Duodenal mucosa (tissue), 2 donors: ENCODE data around the gene ZDHHC14.
"Not testable (repeated sequence)": the region's sequence is repeated elsewhere in the genome, so short reads cannot be mapped to it uniquely, and the experiment has no call there.

Experiments
- H3K27ac ChIP-seq: one replicate; pipeline ENCODE4 v1.7.0; 2013; ENCODE audit warnings: low read depth, low read length
- H3K27me3 ChIP-seq, 2 donors: one replicate each; pipeline ENCODE4 v1.7.0; 2013; ENCODE audit warnings: low read length in 2 of 2, control low read depth in 1 of 2; ENCODE audit not compliant: insufficient read depth in 2 of 2, control insufficient read depth in 1 of 2
- H3K36me3 ChIP-seq, 2 donors: one replicate each; pipeline ENCODE4 v1.7.0; 2013; ENCODE audit warnings: low read length in 2 of 2, control low read depth in 1 of 2; ENCODE audit not compliant: insufficient read depth in 2 of 2, control insufficient read depth in 1 of 2
- H3K4me1 ChIP-seq, 2 donors: one replicate each; pipeline ENCODE4 v1.7.0; 2013; ENCODE audit warnings: low read length in 2 of 2, control low read depth in 1 of 2; ENCODE audit not compliant: insufficient read depth in 2 of 2, control insufficient read depth in 1 of 2
- H3K4me3 ChIP-seq, 2 donors: one replicate each; pipeline ENCODE4 v1.7.0; 2013; ENCODE audit warnings: low read length in 2 of 2, low read depth in 1 of 2
- H3K9ac ChIP-seq, 2 donors: one replicate each; pipeline ENCODE4 v1.7.0; 2013; ENCODE audit warnings: low read length in 2 of 2, low read depth in 1 of 2
- H3K9me3 ChIP-seq, 2 donors: one replicate each; pipeline ENCODE4 v1.7.0; 2013; ENCODE audit warnings: low read length in 2 of 2, control low read depth in 1 of 2; ENCODE audit not compliant: control insufficient read depth in 1 of 2

The ZDHHC14 gene

GRCh38 chr6:157574851-157575424 lies 193.9 kb downstream of the ZDHHC14 start:
- no peak overlapping the region for H3K27ac ChIP-seq
- no peak overlapping the region for H3K4me3 ChIP-seq
- no peaks in the 10 kb centered on the region for H3K36me3 ChIP-seq
- no peaks in the 10 kb centered on the region for H3K9me3 ChIP-seq
- H3K9ac ChIP-seq, result no peak overlapping the region
- no peaks in the 10 kb centered on the region for H3K27me3 ChIP-seq
- peaks cover 3 to 7% of the 10 kb centered on the region in 2 donors for H3K4me1 ChIP-seq

DNA sequence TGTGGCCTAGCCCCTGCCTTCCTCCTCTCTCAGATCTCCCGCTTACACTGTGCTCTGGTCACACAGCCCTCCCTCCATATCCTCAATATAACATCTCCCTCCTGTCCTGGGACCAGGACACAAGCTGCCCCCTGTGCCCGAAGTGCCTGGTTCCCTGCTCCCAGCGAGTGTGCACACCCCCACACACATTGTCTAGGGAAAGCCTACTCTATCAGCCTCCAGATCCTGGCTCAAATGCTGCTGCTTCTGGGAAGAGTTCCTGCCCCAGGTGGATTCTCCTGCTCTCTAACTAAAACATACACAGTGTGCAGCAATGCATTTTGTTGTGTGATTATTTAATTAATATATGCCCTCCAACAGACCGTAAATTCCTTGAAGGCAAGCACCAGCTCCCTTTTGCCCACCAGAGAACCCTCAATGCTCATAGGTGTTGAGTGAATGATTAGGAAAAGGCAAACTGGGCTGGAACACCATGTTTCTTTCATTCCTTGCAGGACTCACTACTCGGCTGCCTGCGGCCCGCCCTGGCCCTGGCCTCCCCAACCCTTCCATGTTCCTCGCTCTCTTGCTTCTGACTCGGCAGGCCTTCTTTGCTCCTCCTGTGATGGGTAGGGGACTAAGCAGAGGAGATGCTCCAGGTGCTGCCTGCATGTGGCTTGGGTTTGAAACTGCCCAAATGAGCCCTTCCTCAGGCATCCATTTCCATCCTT lies 194.6 kb downstream of the ZDHHC14 start:
- H3K27ac ChIP-seq, result no peak overlapping the region

GRCh38 chr6:157576991-157577390 lies 196.0 kb downstream of the ZDHHC14 start:
- not testable (repeated sequence) for H3K9ac ChIP-seq, H3K4me1 ChIP-seq, H3K27me3 ChIP-seq, H3K27ac ChIP-seq, H3K36me3 ChIP-seq, H3K4me3 ChIP-seq, H3K9me3 ChIP-seq

More for the DNA sequence above, 194.6 kb downstream of the ZDHHC14 start:
- Histone ChIP-seq H3K4me3 (no peak overlapping the region), H3K27me3 (no peaks in the 10 kb centered on the region), H3K9ac (no peak overlapping the region), H3K4me1 (peaks cover 0 to 7% of the 10 kb centered on the region in 2 donors), H3K9me3 (no peaks in the 10 kb centered on the region), H3K36me3 (no peaks in the 10 kb centered on the region)

DNA sequence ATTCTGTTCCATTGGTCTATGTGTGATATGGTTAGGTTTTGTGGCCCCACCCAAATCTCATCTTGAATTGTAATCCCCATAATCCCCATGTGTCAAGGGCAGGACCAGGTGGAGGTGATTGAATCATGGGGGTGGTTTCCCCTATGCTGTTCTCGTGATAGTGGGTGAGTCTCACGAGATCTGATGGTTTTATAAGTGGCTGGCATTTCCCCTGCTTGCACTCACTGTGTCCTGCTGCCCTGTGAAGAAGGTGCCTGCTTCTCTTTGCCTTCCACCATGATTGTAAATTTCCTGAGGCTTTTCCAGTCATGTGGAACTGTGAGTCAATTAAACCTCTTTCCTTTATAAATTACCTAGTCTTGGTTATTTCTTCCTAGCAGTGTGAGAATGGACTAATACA lies 197.5 kb downstream of the ZDHHC14 start:
- not testable (repeated sequence) for H3K9ac ChIP-seq, H3K4me3 ChIP-seq, H3K27ac ChIP-seq, H3K4me1 ChIP-seq, H3K27me3 ChIP-seq, H3K9me3 ChIP-seq, H3K36me3 ChIP-seq

DNA sequence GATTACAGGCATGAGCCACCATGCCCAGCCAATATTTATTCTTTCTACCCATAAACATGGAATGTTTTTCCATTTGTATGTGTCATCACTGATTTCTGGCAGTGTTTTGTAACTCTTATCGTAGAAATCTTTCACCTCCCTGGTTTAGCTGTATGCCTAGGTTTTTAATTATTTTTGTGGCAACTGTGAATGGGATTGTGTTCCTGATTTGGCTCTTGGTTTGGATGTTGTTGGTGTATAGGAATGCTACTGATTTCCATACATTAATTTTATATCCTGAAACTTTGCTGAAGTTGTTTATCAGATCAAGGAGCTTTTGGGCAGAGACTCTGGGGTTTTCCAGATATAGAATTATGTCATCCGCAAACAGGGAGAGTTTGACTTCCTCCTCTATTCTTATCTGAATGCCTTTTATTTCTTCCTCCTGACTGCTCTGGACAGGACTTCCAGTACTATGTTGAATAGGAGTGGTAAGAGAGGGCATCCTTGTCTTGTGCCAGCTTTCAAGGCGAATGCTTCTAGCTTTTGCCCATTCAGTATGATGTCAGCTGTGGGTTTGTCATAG lies 198.6 kb downstream of the ZDHHC14 start:
- Histone ChIP-seq H3K9ac (no peak overlapping the region), H3K4me3 (no peak overlapping the region), H3K4me1 (no peaks in the 10 kb centered on the region), H3K27ac (no peak overlapping the region), H3K9me3 (peaks cover 0 to 8% of the 10 kb centered on the region in 2 donors), H3K27me3 (no peaks in the 10 kb centered on the region), H3K36me3 (no peaks in the 10 kb centered on the region)

- Histone ChIP-seq H3K9me3 (peaks cover 0 to 9% of the 10 kb centered on the region in 2 donors), H3K4me1 (peaks cover 14 to 21% of the 10 kb centered on the region in 2 donors), H3K27me3 (no peaks in the 10 kb centered on the region), H3K9ac (no peak overlapping the region), H3K4me3 (no peak overlapping the region), H3K27ac (no peak overlapping the region), H3K36me3 (no peaks in the 10 kb centered on the region)
These were observed 203.0 kb downstream of the ZDHHC14 start for GRCh38 chr6:157584036-157584435.

DNA sequence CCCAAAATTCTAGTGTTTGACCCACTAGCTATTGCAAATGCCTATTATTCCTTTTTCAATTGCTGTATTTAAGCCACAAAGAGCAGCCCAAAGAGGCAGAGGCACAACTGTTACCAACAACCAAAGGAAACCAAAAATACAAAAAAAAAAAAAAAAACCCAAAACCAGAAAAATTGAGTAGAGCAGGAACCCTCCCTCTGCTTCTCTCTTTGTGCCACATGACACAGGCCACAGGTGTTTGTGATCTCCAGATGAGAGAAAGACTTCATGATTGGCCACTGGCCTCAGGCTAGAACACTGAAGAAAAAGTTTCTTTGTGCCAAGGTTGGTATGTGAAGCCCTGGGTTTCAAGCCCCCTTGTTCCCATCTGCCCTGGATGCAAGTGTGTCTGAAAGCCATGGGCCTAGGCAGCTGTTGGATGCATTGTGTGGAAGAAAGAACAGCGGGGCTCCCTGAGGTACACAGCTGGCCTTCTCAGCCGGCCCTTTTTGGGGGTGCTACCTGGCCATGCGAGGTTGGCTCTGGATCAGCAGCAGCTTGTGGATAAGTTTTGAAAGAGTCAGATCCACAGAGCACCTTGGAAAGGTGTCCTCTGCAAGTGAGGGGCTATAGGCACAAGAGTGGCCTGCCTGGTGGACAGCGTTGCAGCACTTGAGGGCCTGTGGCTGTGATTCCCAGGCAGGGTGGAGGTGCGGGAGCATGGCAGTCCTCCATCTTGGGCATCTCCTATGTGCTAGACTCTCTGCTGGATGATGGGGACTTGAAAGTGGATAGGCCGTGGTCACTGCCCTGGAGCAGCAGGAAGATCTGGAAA lies 204.5 kb downstream of the ZDHHC14 start:
- no peak overlapping the region for H3K27ac ChIP-seq
- peaks cover 4 to 21% of the 10 kb centered on the region in 2 donors for H3K9me3 ChIP-seq
- H3K9ac ChIP-seq, result no peak overlapping the region
- no peak overlapping the region for H3K4me3 ChIP-seq
- H3K4me1 ChIP-seq, result peaks cover 14 to 21% of the 10 kb centered on the region in 2 donors
- H3K36me3 ChIP-seq, result no peaks in the 10 kb centered on the region
- no peaks in the 10 kb centered on the region for H3K27me3 ChIP-seq

DNA sequence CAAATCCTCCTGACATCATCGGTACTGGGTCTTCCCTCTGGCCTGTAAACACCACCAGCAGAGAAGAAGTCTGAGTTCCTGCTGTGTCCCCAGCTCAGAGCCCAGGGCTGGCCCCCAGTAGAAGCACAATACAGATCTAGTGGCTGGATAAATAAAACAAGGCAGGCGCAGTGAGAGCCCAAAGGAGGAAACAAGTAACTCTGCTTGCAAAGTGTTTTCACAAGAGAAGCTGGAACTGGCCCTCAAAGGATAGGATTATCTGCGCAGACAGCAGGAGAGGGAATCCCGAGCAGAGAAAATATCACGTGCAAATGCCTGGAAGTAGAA lies 205.1 kb downstream of the ZDHHC14 start:
- H3K9ac ChIP-seq, result no peak overlapping the region
- H3K27ac ChIP-seq, result no peak overlapping the region
- no peaks in the 10 kb centered on the region for H3K27me3 ChIP-seq
- H3K9me3 ChIP-seq, result peaks cover 4 to 21% of the 10 kb centered on the region in 2 donors
- H3K4me3 ChIP-seq, result no peak overlapping the region
- H3K36me3 ChIP-seq, result no peaks in the 10 kb centered on the region
- H3K4me1 ChIP-seq, result peaks cover 14 to 21% of the 10 kb centered on the region in 2 donors

DNA sequence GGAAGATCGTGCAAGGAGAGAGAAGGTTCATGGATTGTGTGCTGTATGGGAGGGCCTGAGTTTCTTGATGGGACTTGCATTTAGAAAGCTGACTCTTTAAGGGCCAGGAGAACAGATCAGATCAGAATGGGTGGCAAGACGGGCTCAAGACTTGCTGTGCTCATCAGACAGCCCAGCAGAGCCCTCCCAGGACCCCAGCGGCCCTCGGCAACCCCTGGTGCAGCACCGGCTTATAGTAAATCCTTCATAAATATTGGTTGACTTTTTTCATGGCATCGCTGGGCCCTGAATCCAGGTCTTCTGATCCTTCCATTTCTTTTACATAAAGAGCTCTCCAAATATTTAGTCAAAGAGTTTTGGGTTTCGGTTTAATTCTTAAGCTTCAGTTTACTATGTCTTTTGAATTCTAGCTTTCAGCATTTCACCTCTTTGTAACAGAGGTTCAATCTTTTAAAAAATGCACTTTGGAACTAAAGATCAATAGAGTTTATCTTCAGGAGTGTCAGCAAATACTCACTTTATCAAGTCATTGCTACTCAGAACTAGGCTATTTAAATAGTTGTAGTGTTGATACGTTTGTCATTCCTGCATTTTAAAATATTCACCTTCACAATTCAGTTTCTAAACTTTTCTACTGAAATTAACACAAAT lies 205.6 kb downstream of the ZDHHC14 start:
- Histone ChIP-seq H3K27ac (no peak overlapping the region), H3K9ac (no peak overlapping the region), H3K36me3 (no peaks in the 10 kb centered on the region), H3K27me3 (no peaks in the 10 kb centered on the region), H3K9me3 (peaks cover 4 to 21% of the 10 kb centered on the region in 2 donors), H3K4me3 (no peak overlapping the region), H3K4me1 (peaks cover 14 to 21% of the 10 kb centered on the region in 2 donors)
